HG03521 (cell line): ENCODE data around the gene OMG.
"Not testable (repeated sequence)": the region's sequence is repeated elsewhere in the genome, so short reads cannot be mapped to it uniquely, and the experiment has no call there.

Source experiments
- ATAC-seq: cut with Tn5 transposase; IDR thresholded peaks from one replicate; pipeline ENCODE4 v1.9.1; 2021; ENCODE audit warnings: mild to moderate bottlenecking, moderate library complexity; ENCODE audit not compliant: unreplicated experiment

Gene OMG

DNA sequence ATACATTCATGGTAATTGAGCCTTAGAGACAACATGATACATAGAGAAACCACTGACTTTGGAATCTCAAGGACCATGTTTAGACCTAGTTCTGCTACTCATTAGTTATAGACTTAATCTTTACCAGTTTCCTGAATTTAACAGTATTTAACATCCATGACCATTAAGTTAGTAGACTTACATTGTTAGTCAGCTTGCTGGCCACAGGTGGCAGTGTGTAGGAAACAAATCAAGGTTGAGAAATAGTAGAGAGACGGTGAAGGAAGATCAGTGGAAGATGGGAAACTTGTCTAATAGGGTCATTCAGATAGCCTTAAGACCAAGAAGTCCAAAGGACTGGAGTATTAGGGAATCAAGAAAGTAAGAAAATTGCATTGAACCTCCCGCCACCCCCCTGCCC lies 31.0 kb downstream of the OMG start:
- no peak for ATAC-seq

DNA sequence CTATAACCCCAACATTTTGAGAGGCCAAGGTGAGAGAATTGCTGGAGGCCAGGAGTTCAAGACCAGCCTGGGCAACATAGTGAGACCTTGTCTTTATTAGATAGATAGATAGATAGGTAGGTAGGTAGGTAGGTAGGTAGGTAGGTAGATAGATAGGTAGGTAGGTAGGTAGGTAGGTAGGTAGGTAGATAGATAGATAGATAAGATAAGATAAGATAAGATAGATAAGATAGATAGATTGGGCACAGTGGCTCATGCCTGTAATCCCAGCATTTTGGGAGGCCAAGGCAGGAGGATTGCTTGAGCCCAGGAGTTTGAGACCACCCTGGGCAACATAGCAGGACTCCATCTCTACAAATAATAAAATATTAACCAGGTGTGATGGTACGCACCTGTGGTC lies 34.1 kb downstream of the OMG start:
- ATAC-seq = not testable (repeated sequence)

GRCh38 chr17:31261601-31262000 lies 35.4 kb downstream of the OMG start:
- no peak for ATAC-seq

DNA sequence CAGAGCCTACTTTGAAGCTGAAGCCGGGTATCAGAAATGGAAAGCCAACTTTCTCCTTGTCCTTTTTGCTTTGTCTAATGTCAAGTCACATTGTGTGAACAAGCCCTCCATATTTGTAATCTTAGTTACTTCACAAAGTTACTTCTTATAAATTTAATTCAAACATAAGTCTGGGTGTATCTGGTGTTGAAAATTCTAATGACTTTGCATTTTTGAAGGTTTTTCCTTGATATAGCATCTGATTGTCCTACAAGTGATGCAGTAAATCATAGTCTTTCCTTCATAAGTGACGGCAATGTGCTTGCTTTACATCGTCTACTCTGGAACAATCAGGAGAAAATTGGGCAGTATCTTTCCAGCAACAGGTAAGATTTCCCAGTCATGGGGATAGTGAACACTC lies 36.9 kb downstream of the OMG start:
- no peak for ATAC-seq

DNA sequence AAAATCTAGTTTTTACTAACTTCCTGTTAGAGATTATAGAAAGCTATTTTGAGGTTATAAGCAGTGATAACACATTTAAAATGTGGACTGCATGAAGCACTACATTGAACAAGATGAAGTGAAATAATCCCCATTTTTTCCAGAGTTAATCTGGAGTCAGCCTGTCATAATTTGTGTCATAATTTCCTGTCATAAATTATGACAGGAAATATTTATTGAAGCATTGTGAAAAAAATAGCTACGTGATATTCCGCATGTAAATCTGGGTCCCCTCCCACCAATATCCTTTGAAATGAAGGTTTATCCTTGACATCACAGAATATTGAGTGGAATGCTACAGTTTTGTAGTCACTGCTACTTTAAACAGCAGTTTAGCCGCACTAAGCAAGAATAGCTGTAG lies 40.1 kb downstream of the OMG start:
- no peak for ATAC-seq

GRCh38 chr17:31254654-31255053 lies 42.4 kb downstream of the OMG start:
- no peak for ATAC-seq

DNA sequence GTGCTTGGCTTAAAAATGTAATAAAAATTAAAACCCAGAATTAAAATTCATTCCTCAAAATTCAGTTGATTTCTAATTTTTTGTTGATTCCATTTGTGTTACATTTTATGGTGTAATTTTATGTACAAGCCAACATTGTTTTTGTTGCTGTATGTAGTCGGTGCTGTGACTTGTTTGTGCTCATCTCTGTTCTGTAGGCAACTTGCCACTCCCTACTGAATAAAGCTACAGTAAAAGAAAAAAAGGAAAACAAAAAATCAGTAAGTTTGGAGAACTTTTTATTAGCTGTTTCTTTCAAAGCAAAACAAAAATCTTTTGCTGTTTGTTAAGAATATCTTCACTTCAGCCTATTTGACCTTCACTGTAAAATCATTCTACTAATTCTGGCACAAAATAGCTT lies 44.3 kb downstream of the OMG start:
- ATAC-seq = no peak

- no peak for ATAC-seq
Observed at GRCh38 chr17:31251970-31252328, 45.1 kb downstream of the OMG start.

DNA sequence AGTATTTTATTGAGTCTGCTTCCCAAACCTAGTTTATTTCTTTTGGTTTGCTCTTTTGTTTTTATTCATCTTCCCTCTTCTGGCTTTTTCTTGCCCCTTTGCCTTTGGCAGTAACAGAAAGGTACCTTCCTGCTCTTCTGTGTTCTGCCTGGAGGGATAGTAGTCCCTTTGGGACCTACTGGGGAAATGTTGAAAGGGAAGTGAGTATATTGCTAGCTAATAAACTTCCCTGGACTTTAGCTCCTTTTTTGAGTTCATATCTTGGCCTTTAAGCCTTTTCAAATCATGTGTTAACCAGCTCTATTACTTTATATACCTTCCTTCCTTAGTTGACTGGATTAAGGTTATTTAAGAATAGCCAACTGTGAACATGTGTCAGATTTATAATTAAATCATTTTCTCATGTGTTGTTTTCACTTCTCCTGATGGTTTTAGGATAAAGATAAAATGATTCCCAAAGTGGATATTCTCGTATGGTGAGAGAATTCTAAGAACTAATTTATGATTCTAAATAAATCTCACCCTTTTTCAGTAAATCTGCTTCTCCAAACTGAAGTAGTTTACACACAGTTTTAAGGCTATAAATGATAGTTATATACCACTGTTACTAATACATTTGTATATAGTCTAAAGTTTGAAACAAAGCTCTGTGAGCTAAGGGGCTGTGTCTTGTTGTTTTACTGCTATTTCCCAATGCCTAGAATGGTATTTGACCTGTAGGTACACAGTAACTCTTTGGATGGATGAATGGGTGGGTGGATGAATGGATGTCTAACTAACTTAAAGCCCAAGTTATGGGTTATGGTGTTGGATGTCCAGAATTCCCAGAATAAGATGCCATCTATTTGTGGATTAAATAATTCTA lies 45.7 kb downstream of the OMG start:
- no peak for ATAC-seq

- no peak for ATAC-seq
Observed at GRCh38 chr17:31250229-31250628, 46.8 kb downstream of the OMG start.

DNA sequence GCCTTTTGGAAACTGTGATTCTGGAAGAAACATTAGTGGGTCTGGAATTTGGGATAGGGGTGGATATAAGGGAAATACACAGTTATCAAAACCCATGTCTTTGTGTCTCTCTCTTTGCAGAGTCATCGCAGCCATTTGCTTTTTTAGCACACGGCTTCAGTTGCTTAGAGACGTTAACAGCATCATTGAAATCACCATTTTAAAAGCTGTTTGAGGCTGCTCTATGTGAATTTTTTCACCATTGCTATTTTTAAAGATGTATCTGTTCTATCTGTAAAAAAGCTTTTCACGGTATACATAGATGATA lies 47.3 kb downstream of the OMG start:
- ATAC-seq = no peak

DNA sequence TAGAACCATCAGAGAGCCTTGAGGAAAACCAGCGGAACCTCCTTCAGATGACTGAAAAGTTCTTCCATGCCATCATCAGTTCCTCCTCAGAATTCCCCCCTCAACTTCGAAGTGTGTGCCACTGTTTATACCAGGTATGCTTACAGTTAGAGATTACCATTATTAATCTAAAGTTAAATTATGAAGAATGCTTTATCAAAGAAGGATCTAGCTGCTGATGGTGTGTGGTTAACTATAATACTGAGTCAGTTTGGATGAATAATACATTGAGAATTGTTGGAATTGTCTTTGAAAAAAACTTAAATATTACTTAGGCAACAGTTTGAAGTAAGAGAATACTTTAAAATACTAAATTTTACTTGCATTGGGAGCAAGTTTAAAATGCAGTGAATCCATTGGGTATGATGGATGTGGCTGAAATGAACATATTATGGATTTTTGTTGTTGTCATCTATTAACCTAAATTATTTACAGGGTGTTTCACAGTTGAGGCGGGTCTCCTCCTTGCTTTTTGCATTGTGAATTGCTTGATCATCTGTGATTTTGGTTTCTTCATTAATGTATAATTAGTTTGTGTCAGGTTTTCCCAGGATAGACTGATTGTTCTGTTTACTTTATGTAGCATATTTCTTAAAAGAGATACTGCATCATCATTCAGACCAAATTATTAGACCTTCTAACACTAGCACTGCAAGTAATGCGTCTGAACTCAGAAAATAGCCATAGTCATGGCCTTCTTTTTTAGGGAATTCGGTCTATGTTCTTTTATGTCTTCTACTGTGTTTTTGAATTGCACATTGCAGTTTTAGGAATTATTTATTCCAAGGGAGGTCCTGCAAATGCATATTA lies 47.8 kb downstream of the OMG start:
- ATAC-seq = no peak
